Fibroblast of peridontal ligament (primary cell): ENCODE measurements around the gene PER2.
"Not testable (repeated sequence)": the region's sequence is repeated elsewhere in the genome, so short reads cannot be mapped to it uniquely, and the experiment has no call there.

Source experiments
- DNase-seq: peaks from one replicate; pipeline ENCODE4 v3.0.0-alpha.2; 2010; ENCODE audit errors: extremely low read depth

Gene PER2

DNA sequence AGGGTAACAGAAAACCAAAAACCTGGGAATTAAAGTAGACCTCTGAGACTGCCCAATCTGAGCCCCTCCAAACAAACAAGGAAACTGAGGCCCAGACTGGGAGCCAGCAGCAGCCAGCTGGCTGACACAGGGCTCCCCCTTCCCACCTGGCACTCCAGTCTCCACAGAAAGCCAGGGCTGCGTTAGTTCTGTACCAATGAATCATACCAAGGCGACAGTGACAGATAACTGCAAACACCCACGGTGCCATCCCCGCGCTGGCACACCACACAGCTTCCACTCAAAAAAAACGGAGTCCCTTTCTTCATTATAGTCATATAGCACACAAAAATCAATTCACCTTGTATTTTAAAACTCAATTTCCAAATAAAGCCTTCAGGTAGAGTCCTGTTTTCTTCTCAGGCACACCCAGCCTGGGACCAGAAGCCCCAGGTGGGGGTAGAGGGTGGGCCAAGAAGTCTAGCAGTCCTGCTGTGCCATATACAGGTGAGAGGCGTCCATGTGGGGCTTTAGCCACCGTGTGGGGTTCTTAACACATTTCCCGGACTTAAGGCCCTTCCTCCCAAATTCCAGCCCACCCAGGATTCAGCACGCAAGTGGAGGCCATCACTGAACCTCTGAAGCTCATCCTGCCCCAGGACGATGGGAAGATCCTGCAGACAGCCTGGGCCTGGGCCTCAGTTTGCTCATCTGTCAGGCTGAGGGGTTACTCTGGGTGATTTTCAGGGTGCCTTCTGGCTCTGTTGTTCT is 1.2 kb downstream of the PER2 start:
- DNase-seq = no peak

DNA sequence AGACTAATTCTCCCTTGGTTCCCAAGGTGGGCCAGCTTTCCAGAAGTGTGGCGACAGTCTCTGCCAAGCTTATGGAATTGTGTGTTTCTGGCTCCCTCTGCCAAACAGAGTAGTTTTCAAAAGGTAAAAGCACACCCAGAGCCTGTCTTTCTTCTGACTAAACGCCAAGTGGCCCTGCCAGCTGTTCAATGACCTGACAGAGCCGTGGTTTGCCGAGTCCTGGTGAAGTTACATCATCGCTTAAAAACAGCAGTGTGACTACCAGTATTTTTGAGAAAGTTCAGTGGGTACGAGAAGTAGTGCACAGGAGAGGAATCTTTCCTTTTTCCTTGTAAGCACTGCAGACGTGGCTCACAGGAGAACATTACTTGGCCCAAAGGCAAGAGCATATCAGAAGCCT is 1.9 kb downstream of the PER2 start:
- DNase-seq = peak; percentile 80

DNA sequence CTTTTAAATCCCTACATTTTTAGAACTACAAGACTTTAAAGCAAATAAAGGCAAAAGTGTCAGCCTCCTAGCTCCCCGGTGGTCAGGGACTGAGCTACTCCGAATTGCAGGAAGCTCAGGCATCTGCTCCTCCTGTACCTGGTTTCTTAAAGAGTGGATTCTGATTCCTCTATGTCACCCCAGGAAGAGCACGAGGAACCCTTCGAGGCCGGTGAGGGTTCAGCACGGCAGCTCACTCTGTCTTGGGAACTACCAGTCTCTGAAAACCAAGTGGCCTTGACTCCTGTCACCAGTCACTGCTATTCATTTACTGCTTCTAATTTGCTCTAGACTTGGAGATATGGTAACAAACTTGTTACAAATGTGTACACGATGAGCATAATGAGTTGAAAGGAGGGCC is 2.3 kb downstream of the PER2 start:
- DNase-seq = no peak

DNA sequence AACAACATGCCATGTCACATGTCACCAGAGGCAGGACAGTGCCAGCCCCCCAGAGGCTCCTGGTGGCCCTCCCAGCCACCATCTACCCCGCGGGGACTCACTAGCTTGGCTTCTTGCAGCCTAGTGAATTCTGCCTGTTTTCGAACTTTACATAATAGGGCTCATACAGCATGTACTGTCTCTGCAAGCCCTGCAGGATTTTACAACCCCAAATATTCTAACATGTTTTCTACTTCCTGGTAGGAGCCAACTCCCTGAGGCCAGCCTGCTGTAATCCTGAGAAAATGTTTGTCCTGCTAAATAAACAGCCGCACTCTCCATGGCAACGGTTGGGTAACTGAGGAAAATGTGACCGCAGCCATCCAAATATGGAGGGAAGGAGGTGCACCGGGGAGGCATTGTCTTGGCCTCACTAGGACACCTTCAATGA is 2.7 kb downstream of the PER2 start:
- DNase-seq = peak; percentile 98

DNA sequence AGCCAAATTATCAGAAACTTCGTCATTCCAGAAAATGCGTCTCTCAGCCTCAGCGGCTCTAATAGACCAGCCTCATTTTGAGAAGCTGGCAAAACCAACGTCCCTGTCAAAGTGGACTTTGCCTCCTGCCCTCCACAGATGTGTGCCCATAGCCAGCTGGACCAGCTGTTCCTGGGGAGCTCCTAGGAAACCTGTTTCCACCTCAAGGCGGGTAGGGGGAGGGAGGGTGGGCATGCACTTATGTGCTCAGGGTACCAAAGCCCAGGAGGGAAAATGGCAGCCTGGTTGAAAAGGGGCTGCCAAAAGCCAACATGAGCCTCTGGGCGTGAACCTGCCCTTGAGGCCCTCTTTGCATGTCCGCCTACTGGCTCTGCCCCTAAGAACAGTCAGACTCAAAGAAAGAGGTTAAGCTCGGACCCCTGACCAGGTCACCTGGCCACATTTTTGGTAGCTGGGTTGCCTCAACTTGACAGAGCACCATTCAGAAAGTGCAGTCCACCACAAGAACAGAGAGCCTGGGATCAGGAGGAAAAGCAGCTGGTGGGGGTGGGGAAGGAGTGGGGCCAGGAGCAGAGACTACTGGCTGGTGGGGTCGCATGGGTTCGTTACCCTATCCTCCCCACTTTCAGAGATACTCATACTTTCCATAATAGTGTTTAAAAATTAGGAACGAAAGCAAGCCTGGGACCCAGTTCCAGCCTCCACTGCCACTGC is 3.5 kb downstream of the PER2 start:
- DNase-seq = no peak

DNA sequence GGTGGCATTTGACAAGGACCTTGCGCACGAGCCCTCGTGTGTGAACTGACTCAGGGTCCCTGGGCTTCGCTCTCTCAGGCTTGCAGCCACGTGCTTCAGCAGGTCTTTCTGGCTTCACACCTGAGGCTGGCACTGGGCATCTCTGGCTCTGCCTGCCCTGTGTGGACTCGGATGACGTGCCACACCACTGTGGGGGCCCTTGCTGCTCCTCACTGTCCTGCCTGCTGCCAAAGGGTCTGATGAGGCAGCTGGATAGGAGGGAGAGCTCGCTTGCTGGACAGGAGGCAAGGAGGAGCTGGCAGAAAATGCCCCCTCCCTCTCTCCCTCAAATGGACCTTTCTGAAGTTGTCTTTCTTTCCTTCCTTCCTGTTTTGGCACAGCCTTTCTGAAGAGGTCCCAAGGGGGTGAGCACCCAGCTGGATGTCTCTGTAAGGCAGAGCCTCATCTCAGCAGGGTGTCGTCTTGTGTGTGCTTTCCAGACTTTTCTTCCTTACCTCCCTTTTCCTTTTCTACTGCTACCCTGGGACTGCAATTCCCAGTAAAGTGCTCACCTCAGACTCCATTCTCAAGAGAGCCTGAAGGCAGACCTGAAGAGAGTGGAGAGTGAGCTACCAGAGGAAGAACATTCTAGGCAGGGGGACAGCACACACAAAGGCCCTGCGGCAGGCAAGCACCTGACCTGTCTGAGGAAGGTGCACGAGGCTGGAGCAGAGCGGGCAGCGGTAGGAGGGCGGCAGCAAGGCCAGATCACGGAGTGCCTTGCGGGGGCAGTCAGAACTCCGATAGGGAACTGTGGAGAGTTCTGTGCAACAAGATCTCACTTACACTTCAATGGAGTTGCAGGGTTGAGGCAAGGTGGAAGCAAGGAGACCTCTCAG is 5.3 kb downstream of the PER2 start:
- DNase-seq = no peak

DNA sequence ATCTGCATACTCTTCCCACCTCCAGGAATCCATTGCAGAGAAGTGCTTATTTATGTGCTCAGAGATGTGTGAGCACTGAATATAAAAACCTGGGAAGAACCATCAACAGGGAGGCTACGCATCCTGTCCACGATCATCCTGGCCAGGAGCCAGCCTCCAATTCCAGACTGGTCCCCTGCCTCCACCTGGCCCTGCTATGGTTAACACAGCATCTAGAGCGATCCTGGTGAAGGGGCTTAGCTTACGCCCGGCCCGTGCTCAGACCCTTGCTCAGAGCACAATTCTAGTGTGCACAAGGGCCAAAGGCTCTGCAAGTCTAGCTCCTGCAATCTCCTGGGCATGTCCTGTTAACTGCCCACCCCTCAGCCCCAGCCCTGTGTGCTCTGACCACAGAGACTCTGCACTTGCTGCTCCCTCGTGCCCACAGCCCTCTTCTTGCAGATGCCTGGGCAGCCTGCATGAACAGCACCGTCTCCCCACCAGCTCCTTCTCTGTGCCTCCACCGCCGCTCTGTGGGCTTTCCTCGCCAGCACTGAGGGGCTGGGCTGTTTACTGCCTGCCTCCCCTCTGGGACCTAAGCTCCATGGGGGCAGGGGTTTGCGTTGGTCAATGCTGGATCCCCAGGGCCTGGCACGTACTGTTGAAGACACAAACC is 6.5 kb downstream of the PER2 start:
- DNase-seq = no peak

DNA sequence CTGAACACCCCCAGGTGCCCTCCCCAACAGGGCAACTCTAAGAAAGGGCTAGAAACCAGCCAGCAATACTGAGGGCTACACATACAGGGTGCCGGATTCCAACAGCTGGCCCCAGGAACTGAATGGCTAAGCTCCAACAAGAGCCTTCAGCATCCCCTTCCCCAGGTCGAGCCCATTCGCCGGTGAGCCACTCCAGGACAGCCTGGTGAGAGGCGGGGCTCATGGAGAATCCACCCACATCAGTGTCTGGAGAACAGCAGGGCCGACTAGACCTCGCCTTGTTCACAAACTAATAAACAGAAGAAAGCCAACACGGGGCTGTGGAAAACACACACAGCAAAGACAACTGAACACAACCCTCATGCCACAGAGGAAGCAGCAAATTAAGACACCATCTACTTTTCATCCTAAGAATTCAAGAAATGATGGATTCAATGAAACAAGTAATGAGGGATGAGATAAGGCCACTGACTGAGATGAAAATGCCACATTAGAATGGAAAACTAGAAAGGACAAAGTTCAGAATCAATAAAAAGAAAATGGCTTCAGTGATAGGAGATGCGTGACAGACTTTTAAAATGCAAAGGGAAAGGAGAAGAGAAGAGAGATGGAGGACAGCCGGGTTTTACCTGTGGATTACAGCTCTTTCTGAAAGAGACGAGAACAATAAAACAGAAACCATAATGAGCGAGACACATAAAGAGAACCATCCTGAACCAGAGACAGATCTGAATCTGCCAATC is 8.2 kb downstream of the PER2 start:
- DNase-seq = no peak

DNA sequence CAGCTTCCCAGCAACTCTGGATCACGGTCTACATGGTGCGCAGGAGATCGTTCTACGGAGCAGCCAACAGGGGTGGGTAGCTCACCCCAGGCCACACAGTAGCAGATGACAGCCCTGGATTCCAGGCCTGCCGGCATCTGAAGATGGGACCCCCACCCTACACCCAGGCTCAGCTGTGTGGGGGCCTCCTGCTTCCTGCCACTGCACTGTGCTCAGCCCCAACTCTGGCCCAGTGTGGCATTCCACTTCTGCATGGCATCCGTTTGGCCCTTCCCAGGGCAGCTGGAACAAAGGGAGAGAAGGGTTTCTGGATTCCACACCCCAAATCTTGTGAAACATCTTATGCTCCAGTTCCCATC is 9.1 kb downstream of the PER2 start:
- DNase-seq = no peak

DNA sequence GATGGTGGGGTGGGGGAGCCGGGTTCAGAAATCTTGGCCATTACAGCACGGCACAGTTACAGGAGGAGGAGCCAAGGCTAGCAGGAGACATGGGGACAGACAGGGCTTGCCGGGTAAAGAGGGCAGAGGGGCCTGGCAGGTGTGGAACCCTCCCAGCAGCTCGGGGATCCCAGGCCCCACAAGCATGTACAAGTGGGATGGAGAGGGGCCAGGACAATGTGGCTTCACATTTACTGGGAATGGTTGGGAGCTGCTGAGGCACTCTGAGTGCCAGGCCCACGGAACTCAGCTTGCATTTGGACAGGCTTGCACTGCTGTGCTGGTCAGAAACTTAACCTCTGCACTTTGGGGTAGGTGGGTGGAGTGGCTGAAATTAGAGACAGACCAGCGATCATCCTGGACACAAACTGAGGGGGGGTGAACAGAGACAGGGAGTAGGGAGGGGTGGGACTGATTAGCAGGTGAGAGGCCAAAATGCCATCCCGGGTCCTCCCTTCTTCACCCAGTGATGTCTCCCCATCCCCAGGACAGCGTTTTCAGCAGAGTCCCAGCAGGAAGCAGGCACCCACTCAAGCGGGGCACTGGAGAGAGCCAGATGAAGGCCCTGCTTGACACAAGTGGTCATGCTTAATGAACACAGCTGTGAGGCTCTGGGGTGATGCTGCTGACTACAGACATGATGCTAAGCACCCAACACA is 9.6 kb downstream of the PER2 start:
- no peak for DNase-seq

DNA sequence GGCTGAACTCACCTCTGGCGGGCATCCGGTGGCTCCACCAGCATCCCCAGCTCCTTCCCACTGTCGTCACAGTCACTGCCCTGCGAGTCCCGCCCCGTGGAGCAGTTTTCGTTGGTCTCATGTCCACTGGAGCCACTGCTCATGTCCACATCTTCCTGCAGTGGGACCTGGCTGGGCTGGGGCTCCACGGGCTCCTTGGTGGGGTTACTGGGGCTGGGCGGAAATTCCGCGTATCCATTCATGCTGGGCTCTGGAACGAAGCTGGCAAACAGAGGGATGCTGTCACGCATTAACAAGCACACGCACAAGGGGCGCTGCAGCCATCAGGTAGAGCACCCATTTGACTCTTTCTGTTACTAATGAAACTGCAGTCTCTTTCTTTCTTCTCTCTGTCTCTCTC is 10.7 kb downstream of the PER2 start:
- no peak for DNase-seq

DNA sequence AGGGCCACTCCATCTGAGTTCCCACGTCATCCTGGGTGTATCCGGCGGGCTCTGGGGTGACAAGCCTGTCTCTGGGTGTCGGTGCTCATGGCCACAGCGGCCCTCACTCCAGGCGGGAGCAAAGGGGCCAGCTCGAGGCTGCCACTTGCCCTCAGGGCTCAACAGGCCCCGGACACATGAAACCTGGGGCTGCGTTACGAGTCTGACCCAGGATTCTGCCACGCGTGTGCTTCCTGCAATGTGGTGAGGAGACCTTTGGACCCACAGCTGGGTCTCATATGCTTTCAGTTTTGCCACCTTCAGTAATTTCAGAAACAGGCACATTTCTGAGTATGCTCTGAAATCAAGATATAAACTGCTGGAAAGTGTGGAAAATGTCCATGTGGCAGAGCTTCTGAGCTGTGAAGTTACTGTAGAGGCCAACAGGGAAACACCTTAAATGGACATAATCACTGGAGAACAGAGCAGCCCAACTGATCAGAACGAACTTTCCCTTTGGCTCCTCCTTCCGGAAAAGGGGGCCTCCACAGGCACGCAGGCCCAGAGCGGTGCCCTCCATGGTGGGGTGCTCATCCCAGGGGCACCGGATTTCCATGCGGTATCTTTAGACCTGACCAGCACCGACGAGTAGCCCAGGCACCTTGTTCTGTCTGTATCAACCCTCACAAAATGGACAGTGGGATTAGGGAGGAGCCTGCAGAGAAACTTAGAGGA is 14.1 kb downstream of the PER2 start:
- DNase-seq = no peak

DNA sequence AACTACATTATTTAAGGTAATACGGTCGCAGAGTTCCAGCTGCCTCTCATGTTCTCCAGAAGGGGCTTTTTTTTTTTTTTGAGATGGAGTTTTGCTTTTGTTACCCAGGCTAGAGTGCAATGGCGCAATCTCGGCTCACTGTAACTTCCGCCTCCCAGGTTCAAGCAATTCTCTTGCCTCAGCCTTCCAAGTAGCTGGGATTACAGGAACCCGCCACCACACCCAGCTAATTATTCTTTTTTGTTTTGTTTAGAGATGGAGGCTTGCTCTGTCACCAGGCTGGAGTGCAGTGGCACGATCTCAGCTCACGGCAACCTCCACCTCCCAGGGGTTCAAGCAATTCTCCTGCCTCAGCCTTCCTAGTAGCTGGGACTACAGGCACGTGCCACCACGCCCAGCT is 15.0 kb downstream of the PER2 start:
- not testable (repeated sequence) for DNase-seq

DNA sequence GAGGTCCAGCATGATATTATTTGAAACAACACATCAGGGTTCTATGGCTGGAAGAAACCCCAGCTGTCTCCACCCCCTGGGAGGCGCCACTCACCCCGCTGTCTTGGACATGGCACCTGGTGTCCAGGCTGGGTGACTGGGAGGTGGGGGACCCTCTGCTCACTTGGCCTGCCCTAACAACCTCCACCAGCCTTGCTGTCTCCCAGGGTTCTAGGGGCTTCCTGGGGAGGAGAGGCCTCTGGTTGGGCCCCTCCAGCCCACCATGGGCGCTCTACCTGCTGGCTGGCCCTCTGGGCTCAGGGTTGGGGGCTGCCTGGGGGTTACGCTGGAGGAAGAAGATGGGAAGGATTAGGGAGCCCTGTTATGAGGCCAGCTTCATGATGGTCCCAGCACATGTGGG is 16.3 kb downstream of the PER2 start:
- DNase-seq = no peak

DNA sequence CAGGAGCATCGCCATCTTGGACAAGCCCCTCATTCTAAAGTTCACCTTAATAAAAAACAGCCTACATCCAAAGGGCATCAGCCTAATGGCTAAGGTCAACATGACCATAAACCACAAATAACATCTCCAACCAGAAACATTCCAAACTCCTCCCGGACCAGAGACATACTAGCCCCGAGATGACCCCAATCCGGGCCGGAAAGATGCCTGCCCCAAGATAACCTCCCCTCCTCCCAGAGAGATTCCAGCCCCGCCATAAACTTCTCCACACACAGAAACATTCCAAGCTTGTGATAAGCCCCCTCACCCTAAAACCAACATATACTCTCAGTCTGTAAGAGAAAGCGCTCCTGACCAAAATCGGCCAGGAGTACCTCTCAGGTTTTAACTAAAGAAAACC is 16.7 kb downstream of the PER2 start:
- not testable (repeated sequence) for DNase-seq

DNA sequence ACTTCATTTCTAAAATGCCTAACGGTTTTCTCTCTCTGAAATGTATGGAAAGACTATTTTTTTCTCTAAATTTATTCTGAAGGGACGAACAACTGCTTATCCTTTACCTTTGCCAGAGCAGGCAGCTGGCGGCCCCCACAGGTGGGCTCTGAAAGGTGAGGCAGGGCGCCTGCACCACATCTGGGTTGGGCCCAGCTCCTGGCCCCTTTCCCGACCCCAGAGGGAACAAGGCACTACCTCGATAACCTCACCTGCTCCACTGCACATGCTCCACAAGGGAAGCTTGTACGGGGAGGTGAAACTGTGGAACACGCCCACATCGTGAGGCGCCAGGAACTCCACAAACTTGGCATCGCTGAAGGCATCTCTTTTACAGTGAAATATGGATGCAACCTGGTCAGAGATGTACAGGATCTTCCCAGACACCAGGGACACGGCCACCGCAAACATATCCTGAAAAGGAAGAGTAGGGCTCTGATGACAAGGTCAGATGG is 17.3 kb downstream of the PER2 start:
- DNase-seq = no peak

DNA sequence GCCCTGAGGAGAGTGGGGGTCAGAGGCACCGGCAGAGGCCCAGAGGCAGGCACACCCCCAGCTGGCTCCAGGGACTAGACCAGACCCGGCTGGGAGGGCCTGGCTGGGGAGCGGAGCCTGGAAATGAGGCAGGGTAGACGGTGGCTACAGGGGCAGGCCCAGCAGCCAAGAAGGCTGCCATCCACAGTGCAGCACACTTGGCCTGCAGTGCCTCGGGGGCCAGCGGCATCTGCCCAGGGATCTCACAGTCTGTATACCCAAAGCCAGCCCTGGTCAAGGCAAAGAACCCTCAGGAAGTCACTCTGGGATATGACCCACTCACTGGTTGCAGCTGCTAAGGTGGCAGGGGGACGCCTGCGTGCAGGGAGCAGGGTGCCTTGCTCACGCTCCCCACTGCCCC is 17.8 kb downstream of the PER2 start:
- no peak for DNase-seq

DNA sequence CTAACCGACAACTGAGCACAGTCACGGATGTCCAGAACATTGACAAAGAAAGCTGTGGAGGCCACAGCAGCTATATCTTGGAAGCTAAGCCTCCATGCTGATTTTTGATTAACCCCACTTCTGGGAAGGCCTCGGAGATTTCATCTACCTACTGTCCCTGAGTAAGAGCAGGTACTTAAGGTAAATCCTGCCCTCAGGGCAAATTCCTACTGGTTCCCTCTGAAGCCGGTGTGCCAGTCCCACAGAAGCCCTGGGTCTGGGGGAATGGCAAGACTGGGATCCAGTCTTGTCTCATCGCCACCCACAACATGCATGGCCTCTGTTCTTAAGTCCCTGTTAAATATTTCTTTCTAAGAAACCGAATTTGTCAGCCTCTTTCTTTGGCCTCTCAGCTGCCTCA is 18.7 kb downstream of the PER2 start:
- DNase-seq = no peak

DNA sequence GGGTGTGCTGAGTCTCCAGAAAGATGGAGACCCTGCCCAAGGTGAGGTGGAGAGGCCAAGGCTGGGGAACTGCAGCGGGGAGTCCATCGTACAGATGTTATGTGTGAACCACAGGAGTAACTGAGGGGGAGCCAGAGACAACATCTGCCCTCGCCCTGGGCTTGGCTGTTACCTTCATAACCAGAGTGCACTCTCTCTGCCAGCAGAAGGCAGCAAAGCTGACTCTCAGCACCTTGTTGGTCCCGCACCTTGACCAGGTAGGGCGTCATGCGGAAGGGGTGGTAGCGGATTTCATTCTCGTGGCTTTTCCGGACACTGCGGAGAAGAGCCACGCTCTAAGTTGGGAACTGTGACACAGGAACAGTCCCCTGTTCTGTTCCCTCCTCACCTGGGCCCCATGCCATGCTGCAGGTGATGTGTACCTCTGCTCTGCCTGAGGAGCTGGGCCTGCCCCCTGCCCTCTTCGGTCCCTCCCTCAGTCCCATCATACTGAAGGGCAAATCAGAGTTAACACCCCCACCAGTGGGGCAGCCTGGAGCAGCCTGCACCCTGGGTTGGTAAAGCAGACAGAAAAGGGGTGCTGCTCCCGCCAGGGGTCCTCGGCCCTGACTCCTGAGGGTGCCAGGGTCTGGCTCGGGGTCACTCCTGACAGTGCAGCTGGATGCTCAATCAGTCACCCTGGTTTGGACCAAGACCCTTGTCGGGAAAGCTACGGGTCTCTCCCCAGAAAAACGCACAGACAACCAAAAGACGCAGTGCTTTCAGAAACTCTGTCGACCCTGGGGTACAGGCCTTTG is 20.3 kb downstream of the PER2 start:
- DNase-seq = no peak
